ENCODE results near the gene MEAK7.

MEAK7 gene

DNA sequence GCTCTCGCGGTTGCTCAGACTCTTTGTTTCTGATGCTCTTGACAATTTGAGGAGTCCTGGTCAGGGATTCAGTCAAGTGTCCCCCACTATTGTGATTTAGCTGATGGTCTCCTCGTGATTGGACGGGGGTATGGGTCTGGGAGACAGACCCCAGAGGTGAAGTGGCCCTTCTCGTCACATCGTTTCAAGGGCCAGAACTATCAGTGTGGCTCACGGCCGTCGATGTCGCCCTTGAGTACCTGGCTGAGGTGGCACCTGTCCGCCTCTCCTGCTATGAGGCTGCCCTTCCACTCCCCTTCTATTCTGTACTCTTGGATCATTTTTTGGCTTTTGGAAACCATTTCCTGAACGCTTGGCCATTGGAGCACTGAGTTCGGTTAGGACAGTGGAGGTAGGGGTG, 7.4 kb upstream of the MEAK7 start:
- no peak for DNase-seq (ENCODE audit: low spot score)

GRCh38 chr16:84511180-84511800, 6.8 kb upstream of the MEAK7 start:
- peak; percentile 85 for DNase-seq (ENCODE audit: low spot score)

DNA sequence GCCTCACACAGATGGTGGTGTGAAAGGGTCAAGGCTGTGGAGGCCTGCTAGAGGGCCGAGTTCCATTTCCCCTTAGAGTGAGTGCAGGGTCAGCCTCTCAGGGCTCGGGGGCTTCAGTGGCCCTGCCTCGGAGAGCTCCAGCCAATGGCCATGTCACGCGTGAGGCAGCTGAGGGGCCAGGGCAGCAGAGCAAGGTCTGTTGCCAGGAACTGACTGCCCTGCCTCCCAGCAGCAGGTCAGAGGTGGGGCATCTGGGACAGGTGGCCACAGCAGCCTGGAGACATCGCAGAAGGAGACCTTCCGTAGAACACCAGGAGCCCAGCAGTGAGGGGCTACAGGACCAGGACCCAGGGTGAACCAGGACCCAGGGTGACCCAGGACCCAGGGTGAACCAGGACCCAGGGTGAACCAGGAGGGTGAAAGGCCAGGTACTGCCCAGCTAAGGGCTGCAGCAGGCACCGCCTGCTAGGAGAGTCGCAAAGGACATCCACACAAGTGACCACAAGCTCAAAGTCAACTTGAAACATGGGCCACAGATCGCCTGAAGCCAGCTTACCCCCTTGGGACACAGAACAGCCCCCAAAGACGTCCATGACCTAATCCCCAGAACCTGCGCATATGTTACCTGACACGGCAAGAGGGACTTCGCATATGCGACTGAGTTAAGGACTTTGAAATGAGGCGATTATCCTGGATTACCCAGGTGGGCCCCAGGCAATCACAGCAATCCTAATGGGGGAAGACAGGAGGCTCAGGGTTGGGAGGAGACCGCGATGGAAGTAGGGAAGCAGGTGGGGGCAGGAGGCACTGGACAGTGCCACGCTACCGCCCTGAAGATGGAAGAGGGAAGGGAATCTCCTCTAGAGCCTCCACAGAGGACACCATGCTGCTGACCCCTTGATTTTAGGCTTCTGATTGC, 4.8 kb upstream of the MEAK7 start:
- DNase-seq (ENCODE audit: low spot score): no peak

GRCh38 chr16:84508502-84508901, 4.0 kb upstream of the MEAK7 start:
- no peak for DNase-seq (ENCODE audit: low spot score)

DNA sequence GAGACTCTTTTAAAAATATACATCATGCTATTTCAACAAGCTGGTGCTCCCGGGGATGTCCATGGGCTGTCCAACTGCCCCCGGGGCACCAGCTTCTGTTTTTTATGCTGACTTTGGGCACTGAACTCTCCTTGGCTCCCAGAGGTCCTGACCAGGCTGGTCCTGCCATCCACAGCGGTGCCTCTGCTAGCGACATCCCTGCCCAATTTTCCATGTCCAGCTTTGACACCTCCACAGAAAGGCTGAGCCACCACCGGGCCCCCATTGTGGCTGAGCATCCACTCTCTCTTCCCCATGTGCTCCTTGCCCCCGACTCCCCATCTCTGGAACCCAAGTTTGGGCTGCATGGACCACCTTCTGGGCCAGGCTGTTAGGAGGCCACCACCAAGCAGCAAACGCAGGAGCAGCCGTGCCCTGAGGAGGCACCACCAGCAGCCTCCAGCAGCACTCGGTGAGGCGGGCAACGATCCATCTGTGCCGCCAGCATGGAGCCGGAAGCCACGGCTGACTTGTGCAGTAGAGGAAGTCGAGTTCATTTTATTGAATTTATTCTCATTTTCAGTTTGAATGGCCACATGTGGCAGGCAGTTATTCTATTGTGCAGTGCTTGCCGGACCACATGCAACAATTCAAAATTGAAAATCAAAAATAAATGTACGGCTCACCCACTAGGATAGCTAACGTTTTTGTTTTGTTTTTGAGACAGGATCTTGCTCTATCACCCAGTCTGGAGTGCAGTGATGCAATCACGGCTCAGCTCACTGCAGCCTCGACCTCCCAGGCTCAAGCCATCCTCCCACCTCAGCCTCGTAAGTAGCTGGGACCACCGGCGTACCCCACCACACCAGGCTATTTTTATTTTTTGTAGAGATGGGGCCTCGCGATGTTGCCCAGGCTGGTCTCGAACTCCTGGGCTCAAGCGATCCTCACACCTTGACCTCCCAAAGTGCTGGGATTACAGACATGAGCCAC, 2.8 kb upstream of the MEAK7 start:
- DNase-seq (ENCODE audit: low spot score): no peak

DNA sequence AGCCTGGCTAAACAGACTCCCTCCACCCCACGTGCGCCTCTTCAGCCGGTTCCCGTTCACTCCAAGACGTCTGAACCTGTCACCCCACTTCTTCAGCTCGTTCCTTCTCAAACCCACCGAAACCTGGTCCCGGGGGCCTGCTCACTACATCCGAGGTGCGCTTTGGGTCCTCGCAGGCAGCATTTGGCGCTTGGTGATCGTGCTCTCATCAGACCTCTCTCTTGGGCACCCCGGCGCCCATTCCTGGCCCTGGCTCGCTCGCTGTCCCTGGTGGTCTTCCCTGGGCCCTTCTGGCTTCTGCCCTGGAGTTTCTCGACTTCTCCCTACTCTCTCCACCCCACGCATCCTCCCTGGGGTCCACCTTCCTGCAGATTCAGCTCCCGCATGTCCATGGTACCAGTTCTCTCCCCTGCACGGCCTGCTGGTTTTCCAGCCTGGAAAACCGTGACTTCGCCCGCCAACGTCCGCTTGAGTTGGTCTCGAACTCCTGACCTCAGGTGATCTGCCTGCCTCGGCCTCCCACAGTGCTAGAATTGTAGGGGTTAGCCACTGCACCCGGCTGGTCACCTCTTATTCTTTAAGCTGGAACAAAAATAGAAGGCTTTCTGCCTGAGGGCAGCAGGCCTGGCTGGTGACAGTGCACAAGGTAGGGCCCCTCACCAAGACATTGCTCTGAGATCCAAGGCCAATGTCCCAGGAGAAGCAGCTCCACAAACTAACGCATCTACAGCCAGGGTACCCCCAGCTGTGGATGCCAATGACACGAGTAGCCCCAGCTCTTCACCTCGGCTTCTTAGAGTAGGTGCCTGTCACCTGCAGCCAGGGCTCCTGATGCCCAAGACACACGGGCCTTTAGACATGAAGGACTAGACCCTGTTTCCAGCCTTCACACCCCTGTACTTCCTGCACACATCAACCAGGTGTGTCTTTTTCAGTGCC, 1.1 kb upstream of the MEAK7 start:
- no peak for DNase-seq (ENCODE audit: low spot score)

GRCh38 chr16:84503751-84504395, 586 bp downstream of the MEAK7 start:
- peak; percentile 32 for DNase-seq (ENCODE audit: low spot score)

GRCh38 chr16:84502581-84502980, 1.9 kb downstream of the MEAK7 start:
- DNase-seq (ENCODE audit: low spot score): no peak

GRCh38 chr16:84502075-84502474, 2.4 kb downstream of the MEAK7 start:
- no peak for DNase-seq (ENCODE audit: low spot score)

- DNase-seq (ENCODE audit: low spot score): peak; percentile 88
Observed at GRCh38 chr16:84501077-84501735, 3.3 kb downstream of the MEAK7 start.

DNA sequence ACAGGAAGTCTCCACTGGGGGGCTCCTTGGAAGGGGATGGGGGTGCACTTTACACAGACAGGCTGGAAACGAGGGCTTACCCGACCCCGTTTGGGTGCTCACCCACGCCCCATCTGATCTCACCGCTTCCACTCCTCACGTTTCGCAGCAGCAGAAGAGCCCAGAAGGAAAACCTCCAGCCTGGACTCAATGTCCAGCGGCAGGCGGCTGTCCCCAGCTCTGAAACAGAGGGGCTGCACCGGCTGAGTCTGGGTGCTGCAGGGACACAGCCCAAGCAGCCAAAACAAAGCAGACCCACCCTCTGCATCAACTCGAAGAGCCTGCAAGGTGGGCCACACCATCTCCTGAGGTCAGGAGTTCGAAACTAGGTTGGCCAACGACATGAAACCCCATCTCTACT, 3.9 kb downstream of the MEAK7 start:
- no peak for DNase-seq (ENCODE audit: low spot score)

DNA sequence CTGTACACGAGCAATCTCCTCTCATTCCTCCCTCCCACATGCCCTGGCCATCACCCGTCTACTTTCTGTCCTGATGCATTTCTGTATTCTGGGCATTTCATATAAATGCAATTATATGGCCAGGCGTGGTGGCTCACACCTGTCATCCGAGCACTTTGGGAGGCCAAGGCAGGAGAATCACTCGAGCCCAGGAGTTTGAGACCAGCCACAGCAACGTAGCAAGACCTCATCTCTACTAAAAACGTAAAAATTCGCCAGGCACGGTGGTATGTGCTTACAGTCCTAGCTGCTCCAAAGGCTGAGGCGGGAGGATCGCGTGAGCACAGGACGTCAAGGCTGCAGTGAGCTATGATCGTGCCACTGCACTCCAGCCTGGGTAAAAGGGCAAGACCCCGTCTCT, 4.8 kb downstream of the MEAK7 start:
- DNase-seq (ENCODE audit: low spot score): no peak

DNA sequence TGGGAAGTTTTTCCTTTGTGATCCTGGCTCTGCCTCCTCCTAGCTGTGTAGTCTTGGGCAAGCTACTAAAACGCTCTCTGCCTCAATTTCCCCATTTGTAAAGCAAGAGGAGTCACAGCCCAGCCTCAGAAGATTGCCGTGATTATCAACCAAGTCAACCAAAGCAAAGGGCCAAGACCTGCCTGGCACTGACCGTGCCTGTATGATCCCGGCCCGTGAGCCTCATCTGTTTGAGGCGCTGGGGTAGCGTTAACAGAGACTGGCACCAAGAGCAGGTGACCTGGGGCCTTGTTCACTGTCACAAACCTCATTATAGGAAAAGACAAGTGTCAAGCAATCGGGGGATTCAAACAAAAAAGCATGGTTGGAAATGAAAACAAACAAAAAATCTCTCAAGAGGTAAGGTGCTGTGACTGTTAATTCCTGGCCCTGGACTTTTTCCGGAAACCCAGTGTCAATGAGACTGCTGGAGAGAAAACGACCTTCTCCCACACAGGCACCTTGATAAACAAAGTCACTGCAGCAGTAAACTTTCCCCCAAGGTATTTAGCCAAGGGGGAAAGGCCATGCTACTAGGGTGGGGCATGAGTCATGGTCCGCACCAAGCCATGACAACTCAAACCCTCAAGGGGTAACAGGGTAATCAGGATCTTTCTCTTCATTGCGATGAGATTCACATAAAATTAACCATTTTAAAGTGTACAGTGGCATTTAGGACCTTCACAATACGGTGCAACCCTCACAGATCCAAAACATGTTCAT, 5.4 kb downstream of the MEAK7 start:
- DNase-seq (ENCODE audit: low spot score): no peak

DNA sequence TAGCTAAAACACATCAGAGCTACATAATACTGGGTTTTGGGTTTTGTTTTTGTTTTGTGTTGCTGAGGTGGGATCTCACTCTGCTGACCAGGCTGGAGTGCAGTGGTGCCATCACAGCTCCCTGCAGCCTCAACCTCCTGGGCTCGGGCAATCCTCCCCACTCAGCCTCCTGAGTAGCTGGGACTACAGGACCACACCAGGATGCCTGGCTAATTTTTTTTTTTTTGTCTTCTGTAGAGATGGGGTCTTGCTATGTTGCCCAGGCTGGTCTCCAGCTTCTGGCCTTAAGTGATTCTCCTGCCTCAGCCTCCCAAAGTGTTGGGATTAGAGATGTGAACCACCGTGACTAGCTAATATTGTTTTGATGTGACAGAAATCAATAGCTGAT, 6.2 kb downstream of the MEAK7 start:
- no peak for DNase-seq (ENCODE audit: low spot score)

GRCh38 chr16:84497418-84498222, 6.8 kb downstream of the MEAK7 start:
- no peak for DNase-seq (ENCODE audit: low spot score)

DNA sequence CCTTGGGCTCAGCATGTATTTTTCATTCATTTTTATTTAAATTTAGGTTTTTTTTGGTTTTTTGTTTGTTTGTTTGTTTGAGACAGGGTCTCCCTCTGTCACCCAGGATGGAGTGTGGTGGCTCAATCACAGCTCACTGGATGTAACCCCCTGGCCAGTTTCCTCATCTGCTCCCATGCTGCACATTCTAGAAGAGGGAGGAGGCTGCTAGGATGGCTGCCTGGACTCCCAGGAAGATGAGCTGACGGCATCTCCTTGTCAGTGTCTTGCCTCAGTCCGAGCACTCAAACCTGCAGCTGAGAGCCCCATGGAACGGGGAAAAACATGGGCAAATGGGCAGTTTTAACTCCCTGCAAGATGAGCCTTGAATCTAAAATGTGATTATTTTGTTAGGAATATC, 7.5 kb downstream of the MEAK7 start:
- no peak for DNase-seq (ENCODE audit: low spot score)

GRCh38 chr16:84495506-84495905, 9.0 kb downstream of the MEAK7 start:
- DNase-seq (ENCODE audit: low spot score): no peak

GRCh38 chr16:84489131-84489530, 15.3 kb downstream of the MEAK7 start:
- no peak for DNase-seq (ENCODE audit: low spot score)

- DNase-seq (ENCODE audit: low spot score): no peak
Observed at GRCh38 chr16:84487358-84487757, 17.1 kb downstream of the MEAK7 start.
